SK-N-SH (cell line): Measurements from ENCODE around the gene TMEM25. TPM values are rescaled to one million over a fixed set of nuclear protein-coding genes. Genes with fewer than 3 reads are reported as not detected.

Experiments
- CTCF ChIA-PET: fragments of 300-600, 350-600 bp; formaldehyde crosslinking; extraction: SDS; loops from one replicate; lab custom pipeline; 2021; lab: Yijun Ruan, JAX
- POLR2A ChIA-PET: fragments of 350-600 bp; sonication (Branson Sonifier 250); formaldehyde crosslinking; extraction: SDS; loops from one replicate; lab custom pipeline; 2020; ENCODE audit warnings: antibody characterized with exemption, inconsistent platforms; lab: Yijun Ruan, JAX
- DNase-seq: peaks from one replicate; pipeline ENCODE4 v3.0.0; 2012
- H2AFZ ChIP-seq: fragments of 200-600 bp; sonication (generic); 2 replicates; pipeline ENCODE4 v1.8.1; 2016; ENCODE audit warnings: antibody characterized with exemption, mild to moderate bottlenecking, low read depth
- H3F3A ChIP-seq: fragments of 200-600 bp; sonication (generic); replicated peaks from 2 replicates; pipeline ENCODE3; 2016; ENCODE audit warnings: antibody characterized with exemption, mild to moderate bottlenecking; ENCODE audit not compliant: insufficient read depth
- H3K27ac ChIP-seq, 2 experiments: fragments of 200-500 bp in 1 of 2; fragments of 200-600 bp in 1 of 2; sonication (Bioruptor generic) in 1 of 2; sonication (generic), shearing (Covaris generic) in 1 of 2; 2 replicates each; pipeline versions ENCODE4 v1.5.1 to v1.6.1; 2014 to 2016; ENCODE audit warnings: low read depth in 2 of 2, inconsistent platforms in 1 of 2, low read length in 1 of 2, mild to moderate bottlenecking in 1 of 2, mixed read lengths in 1 of 2
- H3K27me3 ChIP-seq: fragments of 200-600 bp; sonication (generic), shearing (Covaris generic); 2 replicates; pipeline ENCODE4 v1.6.1; 2016; ENCODE audit warnings: mixed run types; ENCODE audit not compliant: insufficient read depth
- H3K36me3 ChIP-seq, 2 experiments: fragments of 200-500 bp in 1 of 2; fragments of 200-600 bp in 1 of 2; sonication (Bioruptor generic) in 1 of 2; sonication (generic) in 1 of 2; replicated peaks in 1 of 2; 2 replicates each; pipeline versions ENCODE3 to v1.5.1; 2014 to 2016; ENCODE audit warnings: low read length in 1 of 2, mild to moderate bottlenecking in 1 of 2; ENCODE audit not compliant: insufficient read depth in 2 of 2, control insufficient read depth in 1 of 2
- H3K4me1 ChIP-seq, 2 experiments: fragments of 200-500 bp in 1 of 2; fragments of 200-600 bp in 1 of 2; sonication (Bioruptor generic) in 1 of 2; sonication (generic), shearing (Covaris generic) in 1 of 2; 2 replicates each; pipeline versions ENCODE4 v1.5.1 to v1.6.1; 2014 to 2016; ENCODE audit warnings: low read depth in 1 of 2, low read length in 1 of 2, mixed run types in 1 of 2; ENCODE audit not compliant: insufficient read depth in 2 of 2, control insufficient read depth in 1 of 2
- H3K4me2 ChIP-seq: fragments of 200-600 bp; sonication (generic), shearing (Covaris generic); 2 replicates; pipeline ENCODE4 v1.6.1; 2017; ENCODE audit warnings: mixed run types
- H3K4me3 ChIP-seq, 2 experiments: fragments of 200-500 bp in 1 of 2; fragments of 200-600 bp in 1 of 2; sonication (Bioruptor generic) in 1 of 2; sonication (generic), shearing (Covaris generic) in 1 of 2; 2 replicates each; pipeline versions ENCODE4 v1.5.1 to v1.8.1; 2014 to 2016; ENCODE audit warnings: low read depth in 2 of 2, inconsistent platforms in 1 of 2, low read length in 1 of 2, mild to moderate bottlenecking in 1 of 2, mixed read lengths in 1 of 2, moderate library complexity in 1 of 2
- H3K79me2 ChIP-seq: fragments of 200-600 bp; sonication (generic); 2 replicates; pipeline ENCODE4 v1.8.1; 2017; ENCODE audit warnings: mild to moderate bottlenecking; ENCODE audit not compliant: insufficient read depth
- H3K9ac ChIP-seq: fragments of 200-600 bp; sonication (generic); 2 replicates; pipeline ENCODE4 v1.6.1; 2017; ENCODE audit warnings: mixed run types
- H3K9me2 ChIP-seq: fragments of 200-600 bp; sonication (generic); 2 replicates; pipeline ENCODE4 v1.6.1; 2017; ENCODE audit warnings: mixed run types
- H3K9me3 ChIP-seq: fragments of 200-600 bp; sonication (generic); 2 replicates; pipeline ENCODE4 v1.6.1; 2017; ENCODE audit warnings: mixed run types, mild to moderate bottlenecking, moderate library complexity
- H4K20me1 ChIP-seq: fragments of 200-600 bp; sonication (generic); 2 replicates; pipeline ENCODE4 v1.6.1; 2017; ENCODE audit warnings: mild to moderate bottlenecking, mixed run types; ENCODE audit not compliant: insufficient read depth
- CHD2 ChIP-seq: fragments of 150-350 bp; IDR thresholded peaks from 2 replicates; pipeline ENCODE4 v1.6.1; 2018; ENCODE audit warnings: low read length; ENCODE audit not compliant: partially characterized antibody
- EP300 ChIP-seq, 2 experiments: IDR thresholded peaks; 2 replicates each; pipeline versions ENCODE4 v1.4.0 to v1.6.1; 2012; ENCODE audit warnings: borderline replicate concordance in 1 of 2, low read depth in 1 of 2, low read length in 1 of 2
- FOXM1 ChIP-seq: IDR thresholded peaks from 2 replicates; pipeline ENCODE4 v1.4.0; 2012; ENCODE audit warnings: low read depth, mild to moderate bottlenecking
- IRF3 ChIP-seq: fragments of 150-350 bp; IDR thresholded peaks from 2 replicates; pipeline ENCODE4 v1.6.1; 2016; ENCODE audit warnings: mild to moderate bottlenecking, low read depth, low read length
- MXI1 ChIP-seq: IDR thresholded peaks from 2 replicates; pipeline ENCODE4 v1.6.1; 2012; ENCODE audit warnings: mild to moderate bottlenecking, low read depth, low read length, improper control_type of control experiment
- POLR2AphosphoS5 ChIP-seq: IDR thresholded peaks from 2 replicates; pipeline ENCODE4 v1.6.1; 2012; ENCODE audit warnings: low read depth, low read length
- RCOR1 ChIP-seq: fragments of 150-350 bp; IDR thresholded peaks from 2 replicates; pipeline ENCODE4 v1.6.1; 2017; ENCODE audit warnings: antibody characterized with exemption, low read length
- REST ChIP-seq: IDR thresholded peaks from 2 replicates; pipeline ENCODE4 v1.6.1; 2012; ENCODE audit warnings: mild to moderate bottlenecking, low read depth, low read length, moderate library complexity
- RXRA ChIP-seq: IDR thresholded peaks from 2 replicates; pipeline ENCODE4 v1.4.0; 2012; ENCODE audit warnings: low read depth, mild to moderate bottlenecking, borderline replicate concordance
- USF2 ChIP-seq: fragments of 150-350 bp; IDR thresholded peaks from 2 replicates; pipeline ENCODE4 v1.6.1; 2017; ENCODE audit warnings: antibody characterized with exemption, low read length, low read depth, borderline replicate concordance
- YY1 ChIP-seq: IDR thresholded peaks from 2 replicates; pipeline ENCODE4 v1.4.0; 2012; ENCODE audit warnings: low read depth, mild to moderate bottlenecking
- WGBS: methylation state at CpG from one replicate; pipeline ENCODE4 v1.1.6; 2017; ENCODE audit warnings: low lambda C conversion rate; 5-methylcytosine and 5-hydroxymethylcytosine counted together
- polyA plus RNA-seq, 3 experiments: library from polyadenylated mRNA; depleted of rRNA; stranded (reverse); fragments of >200 nt; gene quantifications; 2 replicates each; pipeline ENCODE4 v1.2.3, GENCODE V29; 2012

Gene TMEM25
- polyA plus RNA-seq, 1 of the 3 experiments (the other 2 are of a cell fraction) = 30.0 TPM

GRCh38 chr11:118537409-118537980 is 6.5 kb downstream of the TMEM25 start:
- ChIA-PET CTCF (interaction anchor here (0.7 kb wide), 1 partner anchor 152 kb away, joined by 3 read pairs; no protein-coding TSS in a partner anchor), POLR2A (no interaction called here)
- TF ChIP-seq RCOR1 (no peak), CHD2 (no peak), RXRA (no peak), USF2 (no peak), FOXM1 (no peak), IRF3 (no peak), EP300 (IDR thresholded peaks at IDR 0.05; ENCODE audit: borderline replicate concordance in 1 of 2, low read depth in 1 of 2, low read length in 1 of 2) (no peak), MXI1 (no peak), REST (no peak), YY1 (no peak), POLR2AphosphoS5 (no peak)
- Histone ChIP-seq H3K27me3 (no peaks in the 10 kb centered on the region), H3K4me3 (no peak overlapping the region), H3K36me3 (peaks cover 0 to 11% of the 10 kb centered on the region in 2 experiments), H3K9me2 (no peaks in the 10 kb centered on the region), H2AFZ (no peak overlapping the region), H3K27ac (no peak overlapping the region), H3K4me2 (no peak overlapping the region), H3F3A (peaks cover 19% of the 10 kb centered on the region), H3K9ac (no peak overlapping the region), H3K4me1 (no peaks in the 10 kb centered on the region; a peak in 1 of 4 replicates), H3K9me3 (no peaks in the 10 kb centered on the region), H3K79me2 (no peaks in the 10 kb centered on the region), H4K20me1 (no peaks in the 10 kb centered on the region)
- 80% methylated on average over 6 of the region's 6 CpGs for WGBS
- no peak for DNase-seq
